Loucy (cell line): ENCODE data around the gene PNMA6A.

ENCODE experiments used
- H2AFZ ChIP-seq: fragments of 200-600 bp; sonication (generic); 2 replicates; pipeline ENCODE4 v1.6.0; 2016; ENCODE audit warnings: antibody characterized with exemption, mild to moderate bottlenecking, low read length, moderate library complexity
- H3F3A ChIP-seq: fragments of 200-600 bp; 2 replicates; pipeline ENCODE4 v1.6.0; 2016; ENCODE audit warnings: antibody characterized with exemption, low read depth, mild to moderate bottlenecking
- H3K27me3 ChIP-seq: fragments of 200-600 bp; sonication (generic); 2 replicates; pipeline ENCODE4 v1.6.1; 2014; ENCODE audit warnings: low read length, mild to moderate bottlenecking; ENCODE audit not compliant: insufficient read depth, poor library complexity, severe bottlenecking
- H3K36me3 ChIP-seq: fragments of 200-600 bp; sonication (generic); 2 replicates; pipeline ENCODE4 v1.6.1; 2016; ENCODE audit warnings: low read length; ENCODE audit not compliant: insufficient read depth
- H3K4me1 ChIP-seq: fragments of 200-600 bp; sonication (generic); 2 replicates; pipeline ENCODE4 v1.5.1; 2014; ENCODE audit warnings: low read length, mild to moderate bottlenecking; ENCODE audit not compliant: insufficient read depth, poor library complexity, severe bottlenecking
- H3K4me2 ChIP-seq: fragments of 200-600 bp; sonication (generic); 2 replicates; pipeline ENCODE4 v1.6.0; 2014; ENCODE audit warnings: antibody characterized with exemption, low read length, low read depth, mild to moderate bottlenecking; ENCODE audit not compliant: poor library complexity, severe bottlenecking
- H3K4me3 ChIP-seq: fragments of 200-600 bp; sonication (generic); 2 replicates; pipeline ENCODE4 v1.5.1; 2014; ENCODE audit warnings: low read length, mild to moderate bottlenecking, mixed read lengths; ENCODE audit not compliant: poor library complexity, severe bottlenecking
- H3K79me2 ChIP-seq: fragments of 200-600 bp; sonication (generic); 2 replicates; pipeline ENCODE4 v1.6.1; 2014; ENCODE audit warnings: low read length; ENCODE audit not compliant: insufficient read depth
- H3K9ac ChIP-seq: fragments of 200-600 bp; sonication (generic); 2 replicates; pipeline ENCODE4 v1.6.0; 2014; ENCODE audit warnings: mild to moderate bottlenecking, low read depth, low read length, moderate library complexity; ENCODE audit not compliant: poor library complexity, severe bottlenecking
- H3K9me2 ChIP-seq: fragments of 200-600 bp; sonication (generic); replicated peaks from 2 replicates; pipeline ENCODE4 v1.6.1; 2016; ENCODE audit warnings: low read depth, low read length, mixed read lengths
- H3K9me3 ChIP-seq: fragments of 200-600 bp; sonication (generic); 2 replicates; pipeline ENCODE4 v1.6.1; 2014; ENCODE audit warnings: mild to moderate bottlenecking, antibody characterized with exemption, low read length, low read depth; ENCODE audit not compliant: insufficient read depth
- H4K20me1 ChIP-seq: fragments of 200-600 bp; sonication (generic); 2 replicates; pipeline ENCODE4 v1.6.0; 2014; ENCODE audit warnings: antibody characterized with exemption, low read length, mild to moderate bottlenecking; ENCODE audit not compliant: insufficient read depth, poor library complexity, severe bottlenecking
- EZH2phosphoT487 ChIP-seq: fragments of 200-600 bp; IDR thresholded peaks from 2 replicates; pipeline ENCODE4 v1.6.1; 2018; ENCODE audit warnings: antibody characterized with exemption, mild to moderate bottlenecking, moderate library complexity, borderline replicate concordance
- TF ChIP-seq, protein P1 (sequence below): fragments of 200-600 bp; sonication (generic); conservative IDR thresholded peaks from 2 replicates; pipeline ENCODE4 v1.5.1; 2014; ENCODE audit warnings: mild to moderate bottlenecking, antibody characterized with exemption, low read length

Gene PNMA6A

DNA sequence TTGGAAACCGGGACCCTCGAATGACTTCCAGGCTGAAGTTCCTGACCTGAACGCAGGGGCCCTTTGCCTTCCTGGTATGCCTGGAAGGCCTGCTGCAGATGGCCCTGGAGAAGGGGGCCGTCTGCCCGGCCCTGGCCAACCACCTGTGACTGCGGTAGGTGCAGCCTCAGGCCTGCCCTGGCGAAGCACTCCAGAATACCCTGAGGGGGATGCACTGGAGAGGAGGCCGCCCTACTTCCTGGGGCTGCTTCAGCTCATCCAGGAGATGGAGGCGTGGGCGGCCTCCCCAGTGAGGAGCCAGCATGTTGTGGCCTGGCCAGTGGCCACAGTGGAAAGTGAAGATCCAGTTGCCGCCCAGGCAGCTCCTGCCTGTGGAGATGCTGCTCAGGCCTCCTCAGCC is 42.4 kb upstream of the PNMA6A start:
- no peak overlapping the region for H3K4me2 ChIP-seq
- no peak for TF ChIP-seq EZH2phosphoT487
- TF ChIP-seq, protein P1, sequence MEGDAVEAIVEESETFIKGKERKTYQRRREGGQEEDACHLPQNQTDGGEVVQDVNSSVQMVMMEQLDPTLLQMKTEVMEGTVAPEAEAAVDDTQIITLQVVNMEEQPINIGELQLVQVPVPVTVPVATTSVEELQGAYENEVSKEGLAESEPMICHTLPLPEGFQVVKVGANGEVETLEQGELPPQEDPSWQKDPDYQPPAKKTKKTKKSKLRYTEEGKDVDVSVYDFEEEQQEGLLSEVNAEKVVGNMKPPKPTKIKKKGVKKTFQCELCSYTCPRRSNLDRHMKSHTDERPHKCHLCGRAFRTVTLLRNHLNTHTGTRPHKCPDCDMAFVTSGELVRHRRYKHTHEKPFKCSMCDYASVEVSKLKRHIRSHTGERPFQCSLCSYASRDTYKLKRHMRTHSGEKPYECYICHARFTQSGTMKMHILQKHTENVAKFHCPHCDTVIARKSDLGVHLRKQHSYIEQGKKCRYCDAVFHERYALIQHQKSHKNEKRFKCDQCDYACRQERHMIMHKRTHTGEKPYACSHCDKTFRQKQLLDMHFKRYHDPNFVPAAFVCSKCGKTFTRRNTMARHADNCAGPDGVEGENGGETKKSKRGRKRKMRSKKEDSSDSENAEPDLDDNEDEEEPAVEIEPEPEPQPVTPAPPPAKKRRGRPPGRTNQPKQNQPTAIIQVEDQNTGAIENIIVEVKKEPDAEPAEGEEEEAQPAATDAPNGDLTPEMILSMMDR = no peak
- H3K79me2 ChIP-seq = no peaks in the 10 kb centered on the region
- no peaks in the 10 kb centered on the region for H3K27me3 ChIP-seq
- no peaks in the 10 kb centered on the region for H3F3A ChIP-seq
- no peak overlapping the region for H2AFZ ChIP-seq
- no peak overlapping the region for H3K9ac ChIP-seq
- no peak overlapping the region for H3K4me3 ChIP-seq
- H3K9me2 ChIP-seq = no peaks in the 10 kb centered on the region
- H3K36me3 ChIP-seq = no peaks in the 10 kb centered on the region
- no peaks in the 10 kb centered on the region for H3K9me3 ChIP-seq
- no peaks in the 10 kb centered on the region for H4K20me1 ChIP-seq
- H3K4me1 ChIP-seq = no peaks in the 10 kb centered on the region

DNA sequence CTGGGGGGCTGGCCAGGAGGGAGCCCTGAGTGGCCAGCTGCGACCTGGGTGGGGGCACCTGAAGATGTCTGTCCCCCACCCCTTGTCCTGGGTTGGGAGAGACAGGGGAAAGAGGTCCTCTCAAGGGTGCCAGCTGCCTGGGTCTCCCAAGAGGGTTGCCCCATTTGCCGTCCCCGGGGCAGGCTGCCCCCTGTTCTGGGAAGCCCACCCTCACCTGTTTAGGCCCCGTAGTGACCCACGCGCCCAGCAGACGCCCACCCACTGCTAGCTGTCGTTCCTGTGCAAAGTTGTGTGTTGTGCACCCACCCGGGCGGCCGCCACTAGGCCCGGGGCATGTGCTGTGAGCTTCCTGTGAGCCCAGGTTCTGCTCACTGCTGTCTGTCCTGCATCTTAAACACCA is 41.5 kb upstream of the PNMA6A start:
- Histone ChIP-seq H3K4me3 (no peak overlapping the region), H3F3A (no peaks in the 10 kb centered on the region), H3K4me1 (no peaks in the 10 kb centered on the region), H3K79me2 (no peaks in the 10 kb centered on the region), H3K9me3 (no peaks in the 10 kb centered on the region), H3K36me3 (no peaks in the 10 kb centered on the region), H3K4me2 (no peak overlapping the region), H3K27me3 (no peaks in the 10 kb centered on the region), H3K9me2 (no peaks in the 10 kb centered on the region), H3K9ac (no peak overlapping the region), H2AFZ (no peak overlapping the region), H4K20me1 (no peaks in the 10 kb centered on the region)
- TF ChIP-seq EZH2phosphoT487 = no peak
- TF ChIP-seq, protein P1 = no peak

GRCh38 chrX:153032397-153033118 is 39.7 kb upstream of the PNMA6A start:
- Histone ChIP-seq H3K9me3 (no peaks in the 10 kb centered on the region), H3K79me2 (no peaks in the 10 kb centered on the region), H3K9ac (no peak overlapping the region), H3K4me1 (no peaks in the 10 kb centered on the region), H3K4me3 (peak overlapping the region; percentile 32), H3K36me3 (no peaks in the 10 kb centered on the region), H2AFZ (peak overlapping the region; percentile 49; the same call in 1 of the 2 replicates), H3F3A (no peaks in the 10 kb centered on the region), H4K20me1 (no peaks in the 10 kb centered on the region), H3K4me2 (no peak overlapping the region), H3K9me2 (no peaks in the 10 kb centered on the region), H3K27me3 (no peaks in the 10 kb centered on the region)
- no peak for TF ChIP-seq EZH2phosphoT487
- TF ChIP-seq, protein P1 = peak; percentile 61
